Transverse colon (tissue), 4 donors: ENCODE data around the gene LIPA.

Source experiments
- CTCF ChIP-seq, 5 experiments: fragments of 200-600 bp in 3 of 5; fragments of 450-650 bp in 2 of 5; sonication (generic) in 3 of 5; IDR thresholded peaks; 1 replicate in 2 of 5; 2 replicates in 3 of 5; pipeline ENCODE4 v1.5.1; 2016 to 2017; ENCODE audit warnings: antibody characterized with exemption in 5 of 5, inconsistent platforms in 3 of 5, mild to moderate bottlenecking in 2 of 5, moderate library complexity in 1 of 5
- POLR2A ChIP-seq: fragments of 450-650 bp; IDR thresholded peaks from one replicate; pipeline ENCODE4 v1.6.1; 2016; ENCODE audit warnings: antibody characterized with exemption, mild to moderate bottlenecking, moderate library complexity
- POLR2AphosphoS5 ChIP-seq, 3 donors: sonication (generic); formaldehyde crosslinking; IDR thresholded peaks; one replicate each; pipeline ENCODE4 v1.6.1; 2016; ENCODE audit warnings: antibody characterized with exemption in 3 of 3

- TF ChIP-seq CTCF (IDR thresholded peaks at IDR 0.05) = no peak
- no peak for TF ChIP-seq POLR2AphosphoS5 (IDR thresholded peaks at IDR 0.05)
- no peak for TF ChIP-seq POLR2A
Observed at GRCh38 chr10:89242840-89243568, 8.6 kb downstream of the LIPA start.
